Pancreas (tissue), 10 donors: ENCODE measurements around the gene GNA12. TPM values are rescaled to one million over a fixed set of nuclear protein-coding genes. Genes with fewer than 3 reads are reported as not detected.

Experiments used
- ATAC-seq, 4 donors: fragments of 200-7000 bp; cut with Tn5 transposase; one replicate each; pipeline versions ENCODE4 v1.8.0 to v1.9.1; 2020; ENCODE audit warnings: mild to moderate bottlenecking in 4 of 4, moderate library complexity in 4 of 4
- DNase-seq, 6 donors: peaks; one replicate each; pipeline ENCODE4 v3.0.0-alpha.2; 2020
- FAIRE-seq: peaks from 2 replicates; lab custom pipeline; 2012; peaks lifted over from hg19 to GRCh38; lab: Jason Lieb, UNC
- H3K27ac ChIP-seq, 4 donors: fragments of 200-600 bp; sonication (generic); 1 replicate in 3 of 4; 2 replicates in 1 of 4; pipeline versions ENCODE4 v1.5.0 to v1.8.0; 2020
- H3K27me3 ChIP-seq, 4 donors: fragments of 200-600 bp; one replicate each; pipeline ENCODE4 v1.8.0; 2021
- H3K36me3 ChIP-seq, 3 donors: fragments of 200-600 bp; sonication (generic) in 1 of 3; one replicate each; pipeline versions ENCODE4 v1.5.0 to v1.8.0; 2020 to 2021
- H3K4me1 ChIP-seq, 3 donors: fragments of 200-600 bp; one replicate each; pipeline ENCODE4 v1.8.0; 2021
- H3K4me3 ChIP-seq, 4 donors: fragments of 200-600 bp; sonication (generic) in 2 of 4; one replicate each; pipeline versions ENCODE4 v1.5.0 to v1.8.0; 2020 to 2021
- H3K9me3 ChIP-seq, 4 donors: fragments of 200-600 bp; one replicate each; pipeline ENCODE4 v1.8.0; 2021
- WGBS, 2 donors: extraction: QIAGEN DNeasy Blood & Tissue Kit; methylation state at CpG; one replicate each; pipeline ENCODE4 v1.1.7; 2013; 5-methylcytosine and 5-hydroxymethylcytosine counted together
- intact Hi-C, 3 donors: fragments of 100-400 bp; cut with DNase I; formaldehyde crosslinking; loops; one replicate each; pipeline versions ENCODE4 v1.11.1 to v1.14.2; 2022
- polyA plus RNA-seq, 2 donors: library from polyadenylated mRNA; stranded (reverse); fragments of 200-250 nt; gene quantifications; one replicate each; pipeline ENCODE4 v1.2.3, GENCODE V29; 2013
- total RNA-seq, 6 donors: library from RNA; stranded (reverse); fragmentation: NEBNext Ultra II Directional in 4 of 6; extraction: Animal tissue kit (Norgen Biotek cat#: 25700) in 4 of 6; gene quantifications; one replicate each; pipeline versions ENCODE4 v1.2.1 to v1.2.4, GENCODE V29; 2021 to 2023
- TF ChIP-seq, protein P1 (sequence below), 4 donors: fragments of 200-600 bp; sonication (generic) in 3 of 4; IDR thresholded peaks; one replicate each; pipeline versions ENCODE4 v1.5.0 to v1.8.0; 2021; ENCODE audit warnings: antibody characterized with exemption in 4 of 4
- donor health status: healthy with polysubstance abuse.
- donor health status: DM: no; HTN: no; CAD: no; lungs with moderate emphysema.
- donor health status: DM: no; HTN: no; CAD: no.
- donor health status: control.
- donor health status: control.
- donor health status: Bipolar disorder and iron deficiency.
- donor health status: DM: yes; HTN: yes; CAD: no.
- donor health status: DM: no; HTN: no; CAD: no.
- donor health status: DM: no; HTN: no; CAD: no.
- donor health status: DM: yes; HTN: yes; CAD: no.

The GNA12 gene
- total and polyA plus RNA-seq, 8 donors: 7.5 to 23.0 (median 15.9) TPM

DNA sequence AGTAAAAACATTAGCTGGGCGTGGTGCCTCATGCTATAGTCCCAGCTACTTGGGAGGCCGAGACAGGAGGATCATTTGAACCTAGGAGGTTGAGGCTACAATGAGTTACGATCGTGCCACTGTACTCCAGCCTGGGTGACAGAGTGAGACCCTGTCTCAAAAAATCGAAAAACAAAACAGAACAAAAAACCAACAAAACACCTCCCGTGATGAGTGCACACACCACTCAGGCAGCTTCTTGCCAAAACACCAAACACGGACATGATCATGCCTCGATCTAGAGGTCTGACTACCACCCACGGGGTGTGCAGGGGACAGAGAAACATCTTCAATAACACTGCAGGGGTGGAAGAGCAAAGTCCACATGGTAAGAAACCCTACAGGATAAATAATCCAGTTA lies 111.7 kb downstream of the GNA12 start:
- no peak for FAIRE-seq
- intact Hi-C loops: no loop called here
- no peak overlapping the region for H3K27ac ChIP-seq
- no peaks in the 10 kb centered on the region for H3K27me3 ChIP-seq
- 89 to 94% methylated on average over 9 of the region's 9 CpGs for WGBS, 2 donors
- no peaks in the 10 kb centered on the region for H3K4me1 ChIP-seq
- no peak for DNase-seq
- ATAC-seq: no peak
- H3K36me3 ChIP-seq: peaks cover 0 to 4% (median 0%) of the 10 kb centered on the region in 3 donors
- TF ChIP-seq, protein P1, sequence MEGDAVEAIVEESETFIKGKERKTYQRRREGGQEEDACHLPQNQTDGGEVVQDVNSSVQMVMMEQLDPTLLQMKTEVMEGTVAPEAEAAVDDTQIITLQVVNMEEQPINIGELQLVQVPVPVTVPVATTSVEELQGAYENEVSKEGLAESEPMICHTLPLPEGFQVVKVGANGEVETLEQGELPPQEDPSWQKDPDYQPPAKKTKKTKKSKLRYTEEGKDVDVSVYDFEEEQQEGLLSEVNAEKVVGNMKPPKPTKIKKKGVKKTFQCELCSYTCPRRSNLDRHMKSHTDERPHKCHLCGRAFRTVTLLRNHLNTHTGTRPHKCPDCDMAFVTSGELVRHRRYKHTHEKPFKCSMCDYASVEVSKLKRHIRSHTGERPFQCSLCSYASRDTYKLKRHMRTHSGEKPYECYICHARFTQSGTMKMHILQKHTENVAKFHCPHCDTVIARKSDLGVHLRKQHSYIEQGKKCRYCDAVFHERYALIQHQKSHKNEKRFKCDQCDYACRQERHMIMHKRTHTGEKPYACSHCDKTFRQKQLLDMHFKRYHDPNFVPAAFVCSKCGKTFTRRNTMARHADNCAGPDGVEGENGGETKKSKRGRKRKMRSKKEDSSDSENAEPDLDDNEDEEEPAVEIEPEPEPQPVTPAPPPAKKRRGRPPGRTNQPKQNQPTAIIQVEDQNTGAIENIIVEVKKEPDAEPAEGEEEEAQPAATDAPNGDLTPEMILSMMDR (IDR thresholded peaks at IDR 0.05): no peak
- H3K4me3 ChIP-seq: no peak overlapping the region
- H3K9me3 ChIP-seq: no peaks in the 10 kb centered on the region

DNA sequence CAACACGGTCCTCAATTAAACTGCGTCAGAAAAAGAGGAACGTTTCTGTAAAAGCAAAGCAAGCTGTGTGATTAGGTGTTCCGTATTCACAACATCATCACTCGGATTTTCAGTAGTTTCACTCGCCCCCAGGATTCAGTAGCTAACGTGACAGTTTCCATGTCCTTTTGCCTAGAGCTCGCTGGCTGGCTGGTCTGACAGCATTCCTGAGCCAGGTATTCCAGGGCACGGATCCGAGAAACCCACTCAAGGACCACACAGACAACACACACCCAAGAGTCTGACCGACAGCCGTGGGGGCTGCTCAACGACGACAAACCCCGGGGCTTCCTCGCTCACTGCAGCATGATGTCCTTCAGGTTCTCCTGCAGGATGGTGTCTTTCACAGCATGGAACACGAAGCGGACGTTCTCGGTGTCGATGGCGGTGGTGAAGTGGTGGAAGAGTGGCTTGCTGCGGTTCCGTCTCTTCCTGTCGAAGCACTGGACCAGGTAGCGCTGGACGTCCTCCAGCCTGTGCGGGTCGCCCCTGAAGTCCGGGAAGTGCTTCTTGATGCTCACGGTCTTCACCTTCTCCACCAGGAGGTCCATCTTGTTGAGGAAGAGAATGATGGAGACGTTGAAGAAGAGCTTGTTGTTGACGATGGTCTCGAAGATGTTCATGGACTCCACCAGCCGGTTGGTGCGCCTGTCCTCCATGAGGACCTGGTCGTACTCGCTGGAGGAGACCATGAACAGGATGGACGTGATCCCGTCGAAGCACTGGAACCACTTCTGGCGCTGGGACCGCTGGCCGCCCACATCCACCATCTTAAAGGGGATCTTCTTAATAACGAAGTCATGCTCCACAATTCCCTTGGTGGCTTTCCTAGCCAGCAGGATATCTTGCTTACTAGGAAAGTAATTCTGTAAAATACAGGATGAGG lies 113.0 kb downstream of the GNA12 start:
- intact Hi-C loops: no loop called here
- Histone ChIP-seq H3K4me1 (no peaks in the 10 kb centered on the region), H3K36me3 (peaks cover 0 to 10% (median 0%) of the 10 kb centered on the region in 3 donors), H3K9me3 (no peaks in the 10 kb centered on the region), H3K27ac (no peak overlapping the region), H3K4me3 (no peak overlapping the region), H3K27me3 (no peaks in the 10 kb centered on the region)
- DNase-seq (peak in 3 of 6 donors; percentile 12 to 38 (median 37)), FAIRE-seq (no peak), ATAC-seq (no peak)
- WGBS, 2 donors: 91 to 92% methylated on average over 45 of the region's 45 CpGs
- TF ChIP-seq, protein P1 (IDR thresholded peaks at IDR 0.05): no peak

DNA sequence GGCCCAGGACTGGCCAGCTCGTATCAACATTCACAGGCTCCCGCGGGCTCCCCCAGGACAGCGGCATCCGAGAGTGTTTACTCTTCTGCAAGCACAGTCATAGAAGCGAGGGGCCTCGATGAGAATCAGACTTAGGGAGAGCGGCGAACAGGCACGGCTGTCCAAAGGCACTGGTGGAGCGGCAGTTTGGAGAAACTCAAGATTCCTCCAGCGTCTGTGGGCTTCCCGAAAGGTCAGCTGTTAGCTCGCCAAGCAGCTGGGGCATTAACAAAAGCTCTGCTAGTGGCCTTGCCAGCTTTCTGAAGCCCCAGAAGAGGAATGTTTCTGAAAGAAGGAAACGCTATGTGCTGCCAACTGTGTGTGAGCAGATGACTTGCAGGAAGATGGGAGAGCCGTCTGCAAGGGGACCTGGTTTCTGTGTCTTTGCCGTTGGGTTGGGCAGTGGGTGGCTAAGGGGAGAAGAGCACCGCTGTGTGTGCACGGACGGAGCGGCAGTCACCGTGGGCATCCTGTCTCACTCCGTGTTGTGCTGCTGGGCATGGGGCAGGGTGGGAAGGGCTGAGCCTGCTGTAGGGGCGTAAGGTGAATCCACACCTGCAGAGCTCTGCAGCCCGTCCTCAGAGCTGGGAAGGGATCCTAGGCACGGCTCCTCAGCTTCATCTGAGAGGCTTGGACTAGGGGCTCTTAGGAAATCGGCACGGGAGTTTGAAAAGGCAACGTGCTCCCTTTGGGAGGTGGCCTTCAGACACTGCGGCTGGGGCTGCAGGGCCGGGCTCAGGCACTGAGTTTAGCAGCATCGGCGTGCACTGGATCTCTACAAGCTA lies 114.0 kb downstream of the GNA12 start:
- DNase-seq (peak in 2 of 6 donors; percentile 44 to 46), ATAC-seq (peak in 2 of 4 donors; percentile 7 to 19), FAIRE-seq (no peak)
- peaks cover 0 to 10% (median 0%) of the 10 kb centered on the region in 3 donors for H3K36me3 ChIP-seq
- H3K27ac ChIP-seq: no peak overlapping the region
- H3K4me3 ChIP-seq: no peak overlapping the region
- intact Hi-C loops: no loop called here
- H3K9me3 ChIP-seq: no peaks in the 10 kb centered on the region
- no peaks in the 10 kb centered on the region for H3K27me3 ChIP-seq
- no peaks in the 10 kb centered on the region for H3K4me1 ChIP-seq
- WGBS, 2 donors: 86 to 87% methylated on average over 33 of the region's 33 CpGs
- TF ChIP-seq, protein P1 (IDR thresholded peaks at IDR 0.05): no peak

DNA sequence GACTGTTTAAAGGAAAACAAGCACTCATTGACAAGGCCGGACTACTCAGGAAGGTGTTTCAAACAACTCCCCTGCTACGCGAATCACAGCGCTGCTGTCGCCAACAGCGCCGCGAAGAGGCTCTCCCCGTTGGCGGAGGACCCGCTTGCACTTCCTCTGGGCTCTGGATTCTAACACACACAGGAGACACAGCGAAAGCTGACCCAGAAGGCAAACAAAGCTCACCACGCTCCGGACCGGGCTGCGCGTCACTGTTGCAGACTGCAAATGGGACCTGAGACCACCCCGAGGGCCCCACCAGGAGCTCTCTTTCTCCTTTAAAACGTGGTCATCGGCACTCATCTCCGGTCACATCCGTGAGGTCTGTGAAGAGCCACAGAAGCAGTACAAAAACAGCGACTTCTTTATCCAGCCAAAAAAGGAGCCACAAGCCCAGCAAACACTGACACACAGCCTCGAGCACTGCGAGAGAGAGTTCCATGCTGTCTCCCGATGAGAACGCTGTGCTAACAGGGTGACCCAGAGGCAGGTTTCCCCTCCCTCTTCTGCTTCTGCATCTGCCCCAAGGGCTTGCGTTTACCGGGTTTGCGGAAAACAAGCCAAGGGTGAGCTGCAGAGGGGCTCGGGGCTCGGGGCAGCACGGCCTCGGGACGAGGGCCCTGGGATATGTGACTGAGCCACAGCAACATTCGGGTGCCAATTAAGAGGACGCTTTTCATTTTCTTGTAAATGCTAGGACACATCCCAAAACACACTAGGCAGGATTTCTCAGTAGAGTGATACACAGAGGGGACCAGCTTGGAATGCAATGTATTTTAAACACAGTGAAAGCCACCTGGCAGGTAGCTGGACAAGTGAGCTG lies 114.8 kb downstream of the GNA12 start:
- intact Hi-C loops: no loop called here
- H3K4me1 ChIP-seq: no peaks in the 10 kb centered on the region
- no peaks in the 10 kb centered on the region for H3K27me3 ChIP-seq
- peak in 3 of 6 donors; percentile 6 to 44 (median 38) for DNase-seq
- H3K4me3 ChIP-seq: no peak overlapping the region
- no peak for FAIRE-seq
- no peak overlapping the region for H3K27ac ChIP-seq
- no peaks in the 10 kb centered on the region for H3K9me3 ChIP-seq
- peaks cover 0 to 10% (median 0%) of the 10 kb centered on the region in 3 donors for H3K36me3 ChIP-seq
- peak in 3 of 4 donors; percentile 18 to 36 (median 25) for ATAC-seq
- 85 to 89% methylated on average over 37 of the region's 37 CpGs for WGBS, 2 donors
- TF ChIP-seq, protein P1 (IDR thresholded peaks at IDR 0.05): no peak
